SU-DHL-6 (cell line): ENCODE data around the gene NEGR1.

Experiments used
- CTCF ChIP-seq: fragments of 200-600 bp; sonication (generic); IDR thresholded peaks from one replicate; pipeline ENCODE4 v1.5.1; 2017; ENCODE audit warnings: antibody characterized with exemption, mild to moderate bottlenecking, low read length, moderate library complexity; ENCODE audit not compliant: insufficient read depth, poor library complexity, severe bottlenecking
- EZH2phosphoT487 ChIP-seq: fragments of 200-600 bp; sonication (generic), shearing (Covaris generic); conservative IDR thresholded peaks from 2 replicates; pipeline ENCODE4 v1.6.1; 2018; ENCODE audit warnings: mild to moderate bottlenecking, antibody characterized with exemption, low read length, moderate library complexity, mixed read lengths

- TF ChIP-seq CTCF (no peak), EZH2phosphoT487 (no peak)
Measured at GRCh38 chr1:71587961-71588360, 694.4 kb downstream of the NEGR1 start.
